ENCODE data around the gene TUT4.

- TF ChIP-seq, protein P1, sequence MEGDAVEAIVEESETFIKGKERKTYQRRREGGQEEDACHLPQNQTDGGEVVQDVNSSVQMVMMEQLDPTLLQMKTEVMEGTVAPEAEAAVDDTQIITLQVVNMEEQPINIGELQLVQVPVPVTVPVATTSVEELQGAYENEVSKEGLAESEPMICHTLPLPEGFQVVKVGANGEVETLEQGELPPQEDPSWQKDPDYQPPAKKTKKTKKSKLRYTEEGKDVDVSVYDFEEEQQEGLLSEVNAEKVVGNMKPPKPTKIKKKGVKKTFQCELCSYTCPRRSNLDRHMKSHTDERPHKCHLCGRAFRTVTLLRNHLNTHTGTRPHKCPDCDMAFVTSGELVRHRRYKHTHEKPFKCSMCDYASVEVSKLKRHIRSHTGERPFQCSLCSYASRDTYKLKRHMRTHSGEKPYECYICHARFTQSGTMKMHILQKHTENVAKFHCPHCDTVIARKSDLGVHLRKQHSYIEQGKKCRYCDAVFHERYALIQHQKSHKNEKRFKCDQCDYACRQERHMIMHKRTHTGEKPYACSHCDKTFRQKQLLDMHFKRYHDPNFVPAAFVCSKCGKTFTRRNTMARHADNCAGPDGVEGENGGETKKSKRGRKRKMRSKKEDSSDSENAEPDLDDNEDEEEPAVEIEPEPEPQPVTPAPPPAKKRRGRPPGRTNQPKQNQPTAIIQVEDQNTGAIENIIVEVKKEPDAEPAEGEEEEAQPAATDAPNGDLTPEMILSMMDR (conservative IDR thresholded peaks at IDR 0.05): no peak
- TF ChIP-seq ZFX (IDR thresholded peaks at IDR 0.05): no peak
Observed at GRCh38 chr1:52534928-52535764, 17.7 kb downstream of the TUT4 start.

All from C4-2B (cell line).